NCI-H2196 treated with DMSO at 0.1 percent for 48 hours (cell line): Measurements from ENCODE around the gene PC.

Experiments used
- DNase-seq: peaks from one replicate; lab custom pipeline; 2025; ENCODE audit not compliant: unreplicated experiment; lab: John Stamatoyannopoulos, UW

Gene PC

GRCh38 chr11:66956689-66957290, 1.4 kb downstream of the PC start:
- no peak for DNase-seq

GRCh38 chr11:66953081-66953833, 4.9 kb downstream of the PC start:
- DNase-seq: no peak

DNA sequence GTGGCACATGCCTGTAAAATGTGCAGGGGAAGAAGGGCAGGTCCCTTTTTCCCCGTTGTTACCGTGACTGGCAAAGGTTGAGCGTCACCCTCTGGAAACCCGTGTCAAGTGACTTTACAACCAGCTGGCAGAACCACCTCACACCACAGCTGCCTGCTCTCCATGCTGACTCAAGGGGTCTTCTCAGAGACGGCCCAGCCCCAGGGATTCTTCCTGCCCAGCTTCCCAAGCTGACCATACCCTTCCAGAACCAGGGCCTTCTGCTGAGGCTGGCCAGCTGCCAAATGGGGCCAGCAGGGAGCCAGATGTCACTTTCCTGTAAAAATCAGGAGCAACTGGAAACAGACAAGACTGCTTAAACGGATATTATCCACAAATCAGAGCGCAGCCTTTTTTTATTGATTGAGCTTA, 6.3 kb downstream of the PC start:
- no peak for DNase-seq

GRCh38 chr11:66951135-66951534, 7.0 kb downstream of the PC start:
- DNase-seq: no peak

DNA sequence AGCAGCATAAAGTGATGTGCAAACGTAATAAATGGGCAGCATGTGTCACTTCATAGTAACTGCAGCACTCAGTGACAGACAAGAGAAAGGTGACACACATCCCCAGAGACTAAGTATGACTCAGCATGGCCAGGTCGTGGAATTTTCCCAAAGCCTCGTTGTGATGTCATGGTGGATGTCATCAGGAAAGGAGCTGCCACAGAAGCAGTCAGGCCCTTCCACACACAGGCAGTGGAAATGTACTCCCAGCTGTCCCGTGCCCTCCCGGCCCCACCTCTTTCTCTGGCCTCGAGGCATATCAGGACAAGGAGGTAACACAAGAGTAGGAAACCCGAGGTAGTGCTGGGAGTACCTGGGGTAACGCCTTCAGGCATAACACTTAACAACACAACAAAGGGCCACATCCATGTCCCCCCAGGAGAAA, 8.1 kb downstream of the PC start:
- no peak for DNase-seq

DNA sequence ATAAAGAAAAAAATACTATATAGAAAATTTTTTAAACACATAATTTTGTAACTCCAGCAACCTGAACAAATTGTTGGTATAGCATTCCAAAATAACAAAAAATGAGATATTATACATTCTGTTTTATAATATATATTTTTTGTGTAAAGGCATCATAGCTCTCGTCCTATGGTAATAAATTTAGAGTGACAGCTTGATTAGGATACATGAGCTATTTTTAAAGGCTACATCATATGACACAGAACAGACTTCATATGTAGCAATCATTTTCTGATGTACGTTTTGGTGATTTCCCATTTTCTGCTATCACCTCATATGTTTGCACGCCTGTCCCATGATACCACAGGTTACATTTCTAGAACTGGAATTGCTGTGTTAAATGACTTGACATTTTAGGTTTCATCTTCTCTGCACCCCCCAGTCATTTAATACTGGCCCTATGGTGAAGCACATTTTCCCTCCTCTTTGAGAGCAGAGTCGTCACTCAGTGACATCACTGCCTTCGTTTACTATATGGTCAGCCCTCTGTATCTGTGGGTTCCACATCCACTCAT, 19.5 kb downstream of the PC start:
- DNase-seq: no peak

DNA sequence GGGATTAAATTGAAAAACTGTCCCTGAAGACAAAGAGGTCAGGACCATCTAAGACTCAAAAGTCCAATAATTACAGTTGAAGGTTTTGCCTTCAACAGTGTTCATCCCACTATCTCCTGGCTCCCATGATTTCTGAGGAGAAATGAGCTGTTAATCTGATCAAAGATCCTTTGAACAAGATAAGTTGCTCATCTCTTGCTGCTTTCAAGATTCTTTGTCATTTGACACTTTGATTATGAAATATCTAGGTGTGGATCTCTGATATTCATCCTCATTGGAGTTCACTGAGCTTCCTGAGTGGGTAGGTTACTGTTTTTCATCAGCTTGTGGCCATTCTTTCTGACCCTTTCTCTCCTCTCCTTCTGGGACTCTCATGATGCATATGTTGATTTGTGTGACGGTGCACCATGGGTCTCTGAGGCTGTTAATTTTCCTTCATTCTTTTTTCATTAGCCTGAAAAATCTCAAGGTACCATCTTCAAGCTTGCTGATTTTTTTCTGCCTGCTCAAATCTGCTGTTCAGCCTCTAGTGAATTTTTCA, 20.9 kb downstream of the PC start:
- no peak for DNase-seq

DNA sequence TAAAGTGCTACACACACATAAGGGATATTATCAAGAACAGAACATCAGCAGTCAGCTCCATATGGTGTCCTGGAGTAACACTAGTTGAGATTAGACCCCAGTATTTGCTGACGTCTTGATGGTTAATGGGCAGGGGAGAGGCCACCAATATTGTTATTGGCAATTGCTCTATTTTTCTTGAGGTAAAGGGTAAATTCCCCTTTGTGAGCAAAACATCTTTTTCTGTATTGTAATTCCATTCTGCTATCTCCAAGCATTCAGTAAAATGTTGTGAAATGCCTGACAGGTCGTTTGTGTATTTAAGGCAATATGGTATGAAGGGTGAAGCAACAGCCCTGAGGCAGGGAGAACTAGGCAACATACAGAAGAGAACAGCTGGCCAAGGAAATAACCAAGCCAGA, 21.9 kb downstream of the PC start:
- no peak for DNase-seq

GRCh38 chr11:66934950-66935779, 23.0 kb downstream of the PC start:
- DNase-seq: no peak

DNA sequence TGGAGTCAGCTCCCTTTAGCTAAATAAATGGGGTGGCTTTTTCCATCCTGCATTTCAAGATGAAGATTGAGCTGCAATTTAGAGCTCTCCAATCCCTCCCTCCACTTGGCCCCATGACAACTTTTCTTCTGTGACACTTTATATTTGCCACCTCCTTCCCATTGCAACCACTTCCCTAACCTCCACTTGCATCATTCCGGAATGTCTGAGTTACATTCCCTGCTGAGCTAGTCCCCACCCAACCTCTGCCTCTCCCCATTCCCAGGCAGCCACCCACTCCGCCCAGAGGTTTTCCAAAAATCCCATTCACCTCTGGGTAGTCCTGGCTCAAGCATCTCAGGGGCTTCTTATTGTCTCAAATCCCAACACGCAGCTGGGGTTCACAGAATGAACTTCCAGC, 24.7 kb downstream of the PC start:
- DNase-seq: no peak

- DNase-seq: no peak
These were observed 25.6 kb downstream of the PC start for GRCh38 chr11:66932543-66932942.

DNA sequence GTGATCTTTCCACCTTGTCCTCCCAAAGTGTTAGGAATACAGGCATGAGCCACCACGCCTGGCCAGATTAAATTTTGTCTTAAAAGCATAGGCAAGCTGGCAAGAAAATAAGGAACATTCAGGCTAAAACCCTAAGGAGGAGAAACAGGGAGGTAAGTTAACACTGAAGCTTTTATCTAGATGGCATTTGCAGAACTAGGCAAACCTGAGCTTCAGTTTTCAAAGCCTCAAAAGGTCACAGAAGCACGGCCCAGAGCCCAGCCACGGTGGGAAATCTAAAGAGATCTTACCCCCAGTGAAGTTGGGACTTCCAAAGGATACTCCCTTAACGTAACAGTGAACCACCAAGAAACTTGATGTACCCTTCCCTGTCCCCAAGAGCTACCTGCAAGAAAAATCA, 28.4 kb downstream of the PC start:
- no peak for DNase-seq

DNA sequence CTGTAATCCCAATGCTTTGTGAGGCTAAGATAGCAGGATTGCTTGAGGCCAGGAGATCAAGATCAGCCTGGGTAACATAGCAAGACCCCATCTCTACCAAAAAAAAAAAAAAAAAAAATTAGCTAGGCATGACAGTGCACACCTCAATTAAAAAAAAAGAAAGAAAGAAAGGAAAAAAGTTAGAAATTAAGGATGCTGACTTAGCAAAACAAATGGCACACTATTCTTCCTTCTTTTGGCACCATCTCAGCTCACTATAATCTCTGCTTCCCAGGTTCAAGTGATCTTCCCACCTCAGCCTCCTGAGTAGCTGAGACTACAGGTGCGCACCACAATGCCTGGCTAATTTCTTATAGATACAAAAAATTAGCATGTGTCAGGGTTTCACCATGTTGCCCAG, 33.9 kb downstream of the PC start:
- no peak for DNase-seq

DNA sequence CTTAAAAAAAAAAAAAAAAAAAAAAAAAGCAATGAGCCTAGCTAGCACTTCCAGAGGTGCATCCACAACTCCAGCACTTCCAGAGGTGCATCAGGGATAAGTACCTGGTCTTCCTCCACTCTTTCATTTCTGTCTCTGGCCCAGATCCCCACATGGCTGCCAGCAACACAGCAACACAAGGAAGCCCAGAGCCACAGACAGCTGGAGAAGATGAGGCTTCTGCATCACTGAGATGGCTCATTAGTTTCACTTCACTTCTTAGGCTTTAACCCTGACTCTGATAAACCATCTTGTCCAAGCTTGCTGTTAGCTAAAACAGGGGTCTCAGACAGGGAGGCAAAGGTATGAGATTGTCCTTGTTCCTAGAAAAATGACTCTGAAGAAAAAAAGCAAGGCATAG, 35.6 kb downstream of the PC start:
- DNase-seq: no peak

DNA sequence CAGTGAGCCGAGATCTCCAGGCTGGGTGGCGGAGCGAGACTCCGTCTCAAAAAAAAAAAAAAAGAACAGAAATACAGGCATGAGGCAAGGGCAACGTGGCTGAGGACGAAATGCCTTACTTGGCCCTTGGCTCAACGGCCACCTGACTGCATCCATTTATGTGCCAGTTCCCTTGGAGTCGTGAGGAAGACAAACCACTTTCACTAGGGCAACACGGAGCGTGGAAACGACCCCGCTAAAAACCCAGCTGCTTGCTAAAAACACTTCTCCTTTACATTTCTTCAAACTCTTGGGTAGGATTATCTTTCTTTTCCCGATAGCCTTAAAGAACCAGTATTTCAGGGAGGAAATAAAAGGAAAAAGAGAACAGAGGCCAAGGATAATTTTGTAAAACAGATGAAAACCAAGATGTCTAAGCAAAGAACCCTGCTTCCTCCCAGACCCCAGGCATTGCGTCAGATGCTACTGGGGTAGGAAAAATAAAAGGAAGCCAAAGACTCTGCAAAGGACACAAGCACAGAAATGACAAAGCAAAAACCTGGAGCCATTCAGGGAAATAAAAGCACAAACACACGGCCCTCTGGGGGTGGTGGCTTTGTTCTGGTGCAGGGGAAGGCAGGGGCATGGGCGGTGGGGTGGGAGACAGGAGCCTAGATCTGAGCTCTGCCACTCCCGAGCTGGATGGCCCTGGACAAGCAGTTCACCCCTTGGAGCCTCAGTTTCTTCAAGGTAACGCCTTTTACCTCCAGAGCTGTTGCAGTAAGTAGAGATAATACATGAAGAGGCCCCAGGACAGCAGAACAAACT, 37.0 kb downstream of the PC start:
- DNase-seq: no peak

- no peak for DNase-seq
These were observed 38.3 kb downstream of the PC start for GRCh38 chr11:66919923-66920322.

DNA sequence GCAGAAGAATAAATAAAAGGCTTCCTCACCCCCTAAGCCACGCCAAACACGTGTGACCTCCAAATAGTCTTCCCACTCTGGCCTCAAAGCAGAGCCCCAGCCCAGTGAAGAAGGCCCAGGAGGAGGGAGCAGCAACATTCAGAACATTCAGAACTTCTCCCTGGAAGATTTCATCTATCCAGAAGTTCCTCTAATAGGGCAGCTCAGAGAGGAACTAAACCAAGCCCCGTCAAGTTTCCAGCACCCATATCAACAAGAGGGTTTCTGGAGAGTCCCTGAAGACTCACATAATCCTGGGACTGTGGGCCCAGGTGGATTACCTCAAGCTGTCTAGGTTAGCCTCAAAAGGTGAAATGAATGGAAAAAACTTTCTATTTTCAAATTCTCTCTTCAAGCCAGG, 39.4 kb downstream of the PC start:
- DNase-seq: no peak

GRCh38 chr11:66915866-66916265, 42.3 kb downstream of the PC start:
- no peak for DNase-seq

- DNase-seq: no peak
These were observed 42.9 kb downstream of the PC start for GRCh38 chr11:66915046-66915832.

- DNase-seq: no peak
These were observed 43.7 kb downstream of the PC start for GRCh38 chr11:66914505-66914904.
